A549 (cell line): ENCODE data around the gene INVS. TPM values are rescaled to one million over a fixed set of nuclear protein-coding genes. Genes with fewer than 3 reads are reported as not detected.

Source experiments
- ATAC-seq, 2 experiments: fragments of 200-7000 bp in 1 of 2; fragments of >200 bp in 1 of 2; cut with Nextera tagmentation in 1 of 2; cut with Tn5 transposase in 1 of 2; 3 replicates each; pipeline versions ENCODE4 v1.8.0 to v1.9.1; 2018 to 2020; ENCODE audit warnings: mild to moderate bottlenecking in 1 of 2, moderate library complexity in 1 of 2
- CTCF ChIA-PET: fragments of 300-600 bp; sonication (Branson Sonifier 250); formaldehyde crosslinking; extraction: SDS; loops from one replicate; lab custom pipeline; 2021; ENCODE audit warnings: antibody characterized with exemption, inconsistent platforms; lab: Yijun Ruan, JAX
- POLR2A ChIA-PET: fragments of 350-600 bp; formaldehyde crosslinking; extraction: SDS; loops from one replicate; lab custom pipeline; 2021; ENCODE audit warnings: antibody characterized with exemption, inconsistent platforms; lab: Yijun Ruan, JAX
- DNase-seq, 2 experiments: peaks; one replicate each; pipeline versions ENCODE4 v3.0.0 to v3.0.0-alpha.2; 2011 to 2016; ENCODE audit warnings: low read depth in 1 of 2, low spot score in 1 of 2
- FAIRE-seq: peaks from 2 replicates; lab custom pipeline; 2011; peaks lifted over from hg19 to GRCh38; lab: Jason Lieb, UNC
- H3K27ac ChIP-seq, 2 experiments: fragments of >200 bp; sonication (Bioruptor Twin); formaldehyde crosslinking; 3 replicates each; pipeline ENCODE4 v1.5.1; 2016 to 2017
- H3K4me1 ChIP-seq: fragments of >200 bp; sonication (Bioruptor Twin); formaldehyde crosslinking; 3 replicates; pipeline ENCODE4 v1.6.1; 2016
- H3K4me2 ChIP-seq: fragments of >200 bp; sonication (Bioruptor Twin); formaldehyde crosslinking; 3 replicates; pipeline ENCODE4 v1.6.1; 2016
- H3K4me3 ChIP-seq: fragments of >200 bp; sonication (Bioruptor Twin); formaldehyde crosslinking; 3 replicates; pipeline ENCODE4 v1.5.1; 2016
- H3K9me3 ChIP-seq: fragments of >200 bp; sonication (Bioruptor Twin); formaldehyde crosslinking; 3 replicates; pipeline ENCODE4 v1.6.1; 2016
- BHLHE40 ChIP-seq: IDR thresholded peaks from 2 replicates; pipeline ENCODE4 v1.6.1; 2012; ENCODE audit warnings: low read depth, low read length, inconsistent platforms
- EHF ChIP-seq: fragments of 250-450 bp; sonication (Bioruptor Pico); IDR thresholded peaks from 2 replicates; pipeline ENCODE4 v1.5.0; 2020; ENCODE audit warnings: mild to moderate bottlenecking
- ESRRA ChIP-seq: fragments of 150-350 bp; IDR thresholded peaks from 2 replicates; pipeline ENCODE4 v1.6.1; 2014; ENCODE audit warnings: mild to moderate bottlenecking, low read length, borderline replicate concordance
- FOSB ChIP-seq: fragments of 250-450 bp; sonication (Bioruptor Pico); IDR thresholded peaks from 2 replicates; pipeline ENCODE4 v1.5.0; 2020; ENCODE audit warnings: mild to moderate bottlenecking, moderate library complexity
- FOXS1 ChIP-seq: fragments of 250-450 bp; sonication (Bioruptor Pico); IDR thresholded peaks from 2 replicates; pipeline ENCODE4 v1.5.0; 2020; ENCODE audit warnings: mild to moderate bottlenecking, moderate library complexity
- HEYL ChIP-seq: fragments of 250-450 bp; sonication (Bioruptor Pico); IDR thresholded peaks from 2 replicates; pipeline ENCODE4 v1.8.0; 2021; ENCODE audit warnings: mild to moderate bottlenecking, moderate library complexity
- HOXB13 ChIP-seq: fragments of 250-450 bp; sonication (Bioruptor Pico); IDR thresholded peaks from 2 replicates; pipeline ENCODE4 v1.5.0; 2020; ENCODE audit warnings: low read depth, mild to moderate bottlenecking, moderate library complexity
- JUNB ChIP-seq: fragments of >200 bp; sonication (Bioruptor Twin); formaldehyde crosslinking; IDR thresholded peaks from 2 replicates; pipeline ENCODE4 v1.6.1; 2016
- MYC ChIP-seq: IDR thresholded peaks from 2 replicates; pipeline ENCODE4 v1.6.1; 2012; ENCODE audit warnings: mild to moderate bottlenecking, inconsistent platforms, low read length, improper control_type of control experiment, borderline replicate concordance
- NR3C1 ChIP-seq: fragments of >200 bp; sonication (Bioruptor Twin); formaldehyde crosslinking; IDR thresholded peaks from 3 replicates; pipeline ENCODE4 v1.6.1; 2017
- PHF8 ChIP-seq: fragments of 200-600 bp; sonication (generic); IDR thresholded peaks from 2 replicates; pipeline ENCODE4 v1.6.1; 2016; ENCODE audit warnings: low read depth, mild to moderate bottlenecking, antibody characterized with exemption, moderate library complexity, borderline replicate concordance
- POLR2AphosphoS2 ChIP-seq: conservative IDR thresholded peaks from 2 replicates; pipeline ENCODE4 v1.6.1; 2012; ENCODE audit warnings: low read length, improper control_type of control experiment, inconsistent platforms
- RAD21 ChIP-seq, 2 experiments: fragments of >200 bp in 1 of 2; sonication (Bioruptor Twin) in 1 of 2; formaldehyde crosslinking in 1 of 2; IDR thresholded peaks in 1 of 2; conservative IDR thresholded peaks in 1 of 2; 2 replicates in 1 of 2; 3 replicates in 1 of 2; pipeline ENCODE4 v1.6.1; 2012 to 2018; ENCODE audit warnings: inconsistent platforms in 1 of 2
- RFX5 ChIP-seq: fragments of 450-650 bp; IDR thresholded peaks from 2 replicates; pipeline ENCODE4 v1.7.1; 2014; ENCODE audit warnings: antibody characterized with exemption, mild to moderate bottlenecking, moderate library complexity
- RNF2 ChIP-seq: fragments of 200-600 bp; sonication (generic); IDR thresholded peaks from 2 replicates; pipeline ENCODE4 v1.6.1; 2016; ENCODE audit warnings: low read depth, mild to moderate bottlenecking, antibody characterized with exemption, moderate library complexity, borderline replicate concordance
- ZNF302 ChIP-seq: fragments of 250-450 bp; sonication (Bioruptor Pico); IDR thresholded peaks from 2 replicates; pipeline ENCODE4 v1.9.0; 2021; ENCODE audit warnings: inconsistent platforms, mild to moderate bottlenecking, moderate library complexity
- ZSCAN20 ChIP-seq: fragments of 250-450 bp; sonication (Bioruptor Pico); IDR thresholded peaks from 2 replicates; pipeline ENCODE4 v1.8.0; 2022; ENCODE audit warnings: mild to moderate bottlenecking, moderate library complexity
- WGBS: methylation state at CpG from one replicate; pipeline ENCODE4 v1.1.6; 2017; ENCODE audit errors: missing lambda C conversion rate; 5-methylcytosine and 5-hydroxymethylcytosine counted together
- polyA plus RNA-seq, 4 experiments: library from polyadenylated mRNA; depleted of rRNA in 3 of 4; stranded (reverse); fragments of >200 nt; fragmentation: RNase III in 1 of 4; extraction: RNeasy Plus Mini Kit Qiagen cat#74134 plus additional on column Dnase treatment in 1 of 4; gene quantifications; 2 replicates in 3 of 4; 3 replicates in 1 of 4; pipeline ENCODE4 v1.2.3, GENCODE V29; 2011 to 2017
- TF ChIP-seq, protein P1 (sequence below): fragments of 150-350 bp; IDR thresholded peaks from 2 replicates; pipeline ENCODE4 v1.6.1; 2014; ENCODE audit warnings: low read depth, mild to moderate bottlenecking, low read length
- TF ChIP-seq, protein P2 (sequence below): fragments of 250-450 bp; sonication (Bioruptor Pico); IDR thresholded peaks from 2 replicates; pipeline ENCODE4 v1.5.0; 2020; ENCODE audit warnings: low read depth, mild to moderate bottlenecking, moderate library complexity
- TF ChIP-seq, protein P3 (sequence below): fragments of 450-650 bp; IDR thresholded peaks from 2 replicates; pipeline ENCODE4 v1.6.1; 2014; ENCODE audit warnings: antibody characterized with exemption
- TF ChIP-seq, protein P4 (sequence below): fragments of >200 bp; sonication (Bioruptor Twin); formaldehyde crosslinking; IDR thresholded peaks from 3 replicates; pipeline ENCODE4 v1.6.1; 2016

INVS gene
- polyA plus RNA-seq, 2 of the 4 experiments (the other 2 are of a cell fraction): 11.9 to 30.6 TPM

DNA sequence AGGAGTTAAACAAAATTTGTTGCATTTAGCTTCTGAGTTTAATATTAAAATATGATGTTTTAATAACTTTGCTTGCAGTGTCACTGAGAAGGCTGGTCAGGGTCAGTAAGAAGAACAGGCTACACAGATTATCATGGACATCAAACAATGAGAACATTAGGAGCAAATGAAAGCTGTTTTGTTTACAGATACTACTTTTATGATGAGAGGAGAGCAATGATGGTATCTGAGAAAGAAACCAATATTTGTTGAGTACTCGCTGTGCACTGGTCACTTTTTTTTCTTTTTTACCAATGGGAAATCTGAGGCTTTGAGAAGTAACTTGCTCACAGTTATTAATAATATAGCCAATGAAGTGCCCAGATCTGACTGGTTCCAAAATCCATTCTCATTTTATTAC is 109.6 kb downstream of the INVS start:
- Histone ChIP-seq H3K27ac (no peak overlapping the region), H3K9me3 (no peaks in the 10 kb centered on the region), H3K4me1 (peaks cover 6% of the 10 kb centered on the region; the same call in 1 of the 3 replicates), H3K4me2 (no peak overlapping the region), H3K4me3 (no peak overlapping the region)
- POLR2A ChIA-PET: no interaction called here
- TF ChIP-seq ESRRA (no peak), FOXS1 (CRISPR knock-in tag) (no peak), ZNF302 (CRISPR knock-in tag) (no peak), EHF (no peak), HOXB13 (no peak), PHF8 (no peak), BHLHE40 (no peak), FOSB (CRISPR knock-in tag) (no peak), RFX5 (no peak), ZSCAN20 (CRISPR knock-in tag) (no peak), POLR2AphosphoS2 (no peak), HEYL (no peak), RNF2 (no peak), JUNB (no peak), RAD21 (conservative IDR thresholded peaks at IDR 0.05 in 1 of 2, IDR thresholded peaks at IDR 0.05 in 1 of 2) (no peak), MYC (no peak), NR3C1 (no peak)
- TF ChIP-seq, protein P1, sequence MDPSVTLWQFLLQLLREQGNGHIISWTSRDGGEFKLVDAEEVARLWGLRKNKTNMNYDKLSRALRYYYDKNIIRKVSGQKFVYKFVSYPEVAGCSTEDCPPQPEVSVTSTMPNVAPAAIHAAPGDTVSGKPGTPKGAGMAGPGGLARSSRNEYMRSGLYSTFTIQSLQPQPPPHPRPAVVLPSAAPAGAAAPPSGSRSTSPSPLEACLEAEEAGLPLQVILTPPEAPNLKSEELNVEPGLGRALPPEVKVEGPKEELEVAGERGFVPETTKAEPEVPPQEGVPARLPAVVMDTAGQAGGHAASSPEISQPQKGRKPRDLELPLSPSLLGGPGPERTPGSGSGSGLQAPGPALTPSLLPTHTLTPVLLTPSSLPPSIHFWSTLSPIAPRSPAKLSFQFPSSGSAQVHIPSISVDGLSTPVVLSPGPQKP: no peak
- TF ChIP-seq, protein P2, sequence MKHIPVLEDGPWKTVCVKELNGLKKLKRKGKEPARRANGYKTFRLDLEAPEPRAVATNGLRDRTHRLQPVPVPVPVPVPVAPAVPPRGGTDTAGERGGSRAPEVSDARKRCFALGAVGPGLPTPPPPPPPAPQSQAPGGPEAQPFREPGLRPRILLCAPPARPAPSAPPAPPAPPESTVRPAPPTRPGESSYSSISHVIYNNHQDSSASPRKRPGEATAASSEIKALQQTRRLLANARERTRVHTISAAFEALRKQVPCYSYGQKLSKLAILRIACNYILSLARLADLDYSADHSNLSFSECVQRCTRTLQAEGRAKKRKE (CRISPR knock-in tag): no peak
- ATAC-seq (no peak), DNase-seq (no peak), FAIRE-seq (no peak)
- CTCF ChIA-PET: no interaction called here
- WGBS: 92% methylated on average over 1 of the region's 1 CpG

DNA sequence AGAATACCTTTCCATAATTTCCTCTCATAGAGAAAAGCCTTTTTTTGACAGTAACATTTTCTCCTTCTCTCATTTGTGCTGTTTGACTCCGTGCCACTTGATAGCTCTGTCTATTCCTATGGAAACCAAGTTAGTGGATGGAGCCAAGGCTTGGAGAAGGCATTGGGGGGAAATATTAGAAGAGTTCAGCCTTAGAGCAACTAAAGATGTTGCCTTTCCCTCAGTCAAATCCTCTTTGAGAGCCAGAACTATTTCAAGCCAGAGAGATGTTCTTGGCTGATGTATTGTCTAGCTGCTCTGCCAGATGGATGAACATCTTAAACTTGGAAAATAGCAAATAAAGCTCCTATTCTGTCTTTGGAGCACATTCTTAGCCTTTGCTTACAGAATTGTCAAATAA is 112.4 kb downstream of the INVS start:
- no peaks in the 10 kb centered on the region for H3K9me3 ChIP-seq
- WGBS: 100% methylated on average over 1 of the region's 1 CpG
- H3K4me1 ChIP-seq: 0 out of 3 replicates have a peak, but pooled peaks cover 3% of the 10 kb centered on the region
- TF ChIP-seq HOXB13: no peak
- TF ChIP-seq, protein P3, sequence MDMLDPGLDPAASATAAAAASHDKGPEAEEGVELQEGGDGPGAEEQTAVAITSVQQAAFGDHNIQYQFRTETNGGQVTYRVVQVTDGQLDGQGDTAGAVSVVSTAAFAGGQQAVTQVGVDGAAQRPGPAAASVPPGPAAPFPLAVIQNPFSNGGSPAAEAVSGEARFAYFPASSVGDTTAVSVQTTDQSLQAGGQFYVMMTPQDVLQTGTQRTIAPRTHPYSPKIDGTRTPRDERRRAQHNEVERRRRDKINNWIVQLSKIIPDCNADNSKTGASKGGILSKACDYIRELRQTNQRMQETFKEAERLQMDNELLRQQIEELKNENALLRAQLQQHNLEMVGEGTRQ: no peak
- TF ChIP-seq, protein P4, sequence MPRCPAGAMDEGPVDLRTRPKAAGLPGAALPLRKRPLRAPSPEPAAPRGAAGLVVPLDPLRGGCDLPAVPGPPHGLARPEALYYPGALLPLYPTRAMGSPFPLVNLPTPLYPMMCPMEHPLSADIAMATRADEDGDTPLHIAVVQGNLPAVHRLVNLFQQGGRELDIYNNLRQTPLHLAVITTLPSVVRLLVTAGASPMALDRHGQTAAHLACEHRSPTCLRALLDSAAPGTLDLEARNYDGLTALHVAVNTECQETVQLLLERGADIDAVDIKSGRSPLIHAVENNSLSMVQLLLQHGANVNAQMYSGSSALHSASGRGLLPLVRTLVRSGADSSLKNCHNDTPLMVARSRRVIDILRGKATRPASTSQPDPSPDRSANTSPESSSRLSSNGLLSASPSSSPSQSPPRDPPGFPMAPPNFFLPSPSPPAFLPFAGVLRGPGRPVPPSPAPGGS: no peak
- TF ChIP-seq, all 56 proteins: peak for 0
- ChIA-PET POLR2A (no interaction called here), CTCF (interaction anchor here (1.0 kb wide), 1 partner anchor 1027 kb away, joined by 3 read pairs; no protein-coding TSS in a partner anchor)
- DNase-seq: no peak
- Histone ChIP-seq H3K27ac (no peak overlapping the region), H3K4me2 (no peak overlapping the region), H3K4me3 (no peak overlapping the region)
- ATAC-seq: no peak
- no peak for FAIRE-seq
